ENCODE measurements around the gene ARAP2.

DNA sequence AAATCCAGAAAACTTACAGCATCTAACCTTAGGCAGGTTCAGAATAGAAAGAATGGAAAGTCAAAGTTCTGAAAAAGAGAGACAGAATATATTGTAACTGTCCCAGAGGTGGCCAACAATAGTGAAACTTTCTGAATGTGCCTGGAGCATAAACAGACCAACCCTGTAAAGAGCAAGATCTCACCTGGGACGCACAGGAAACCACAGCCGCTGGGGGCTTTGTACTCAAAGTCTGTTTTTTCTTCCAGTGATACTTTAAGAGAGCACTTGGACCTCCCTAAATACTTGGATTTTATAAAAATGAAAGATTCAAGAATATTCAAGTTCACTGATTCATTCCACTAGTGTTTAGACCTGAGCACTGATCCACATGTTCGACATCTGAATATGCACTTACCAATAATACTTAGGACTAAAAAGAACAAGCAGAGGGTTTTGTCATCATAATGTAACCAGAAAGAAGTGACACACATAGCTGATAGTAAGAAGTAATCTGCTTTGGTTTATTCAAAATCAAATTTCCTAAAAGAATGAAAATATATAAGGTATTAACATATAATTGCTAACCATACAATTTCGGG, 35.3 kb downstream of the ARAP2 start:
- TF ChIP-seq CTCF (conservative IDR thresholded peaks at IDR 0.05) (no peak), EZH2 (IDR thresholded peaks at IDR 0.05; ENCODE audit: low read depth) (no peak)

Data from PC-9 (cell line).